ENCODE measurements around the gene FGD5. TPM values are rescaled to one million over a fixed set of nuclear protein-coding genes. Genes with fewer than 3 reads are reported as not detected.

The FGD5 gene
- total RNA-seq, 1 donor from 2014 or later = 0.24 TPM

GRCh38 chr3:14775011-14775410, 43.8 kb upstream of the FGD5 start:
- no peak for DNase-seq (ENCODE audit: low spot score)
- no peak overlapping the region for H2AFZ ChIP-seq (replicated peaks)
- no peaks in the 10 kb centered on the region for H3K79me2 ChIP-seq (ENCODE audit: low read depth)
- no peaks in the 10 kb centered on the region for H4K20me1 ChIP-seq (ENCODE audit: low read depth)
- H3K27ac ChIP-seq = no peak overlapping the region
- H3K36me3 Mint-ChIP-seq = no peaks in the 10 kb centered on the region
- H3K4me1 ChIP-seq = no peaks in the 10 kb centered on the region
- H3K27me3 ChIP-seq = no peaks in the 10 kb centered on the region
- H3K4me2 ChIP-seq = no peak overlapping the region
- H3K9ac ChIP-seq = no peak overlapping the region
- no peak overlapping the region for H3K4me3 ChIP-seq
- no peaks in the 10 kb centered on the region for H3F3A ChIP-seq (ENCODE audit: low read depth)
- TF ChIP-seq EZH2 (IDR thresholded peaks at IDR 0.05) (no peak), EZH2phosphoT487 (IDR thresholded peaks at IDR 0.05) (no peak), CTCF (IDR thresholded peaks at IDR 0.05) (no peak)
- peaks cover 7% of the 10 kb centered on the region for H3K9me3 Mint-ChIP-seq
- no peak overlapping the region for H3K4me3 Mint-ChIP-seq
- H3K27ac Mint-ChIP-seq = no peak overlapping the region
- peaks cover 7% of the 10 kb centered on the region for H3K9me3 ChIP-seq (ENCODE audit: low read depth)
- no peaks in the 10 kb centered on the region for H3K4me1 Mint-ChIP-seq
- no peaks in the 10 kb centered on the region for H3K36me3 ChIP-seq
- H3K27me3 Mint-ChIP-seq (ENCODE audit: insufficient read depth, low read depth) = peaks cover 4% of the 10 kb centered on the region

DNA sequence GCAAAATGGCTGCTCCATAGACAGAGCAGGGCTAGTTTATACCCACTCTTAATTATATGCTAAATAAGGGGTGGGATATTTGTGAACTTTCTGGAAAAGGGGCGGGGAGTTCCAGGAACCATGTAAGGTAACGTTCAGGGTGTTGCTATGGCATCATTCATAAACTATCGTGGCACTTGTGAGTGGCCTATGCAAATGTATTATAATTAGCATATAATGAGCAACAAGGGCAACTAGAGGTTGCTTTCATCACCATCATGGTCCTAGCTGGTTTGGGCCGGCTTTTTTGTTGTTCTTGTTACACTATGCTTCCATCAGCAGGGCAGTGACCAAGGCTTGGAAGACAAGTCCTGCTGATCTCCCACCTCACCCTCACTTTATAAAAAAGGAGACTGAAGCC, 43.2 kb upstream of the FGD5 start:
- Histone ChIP-seq H3K4me1 (no peaks in the 10 kb centered on the region), H3K9me3 (ENCODE audit: low read depth) (peaks cover 7% of the 10 kb centered on the region), H3K9ac (no peak overlapping the region), H3K4me3 (no peak overlapping the region), H3F3A (ENCODE audit: low read depth) (no peaks in the 10 kb centered on the region), H3K79me2 (ENCODE audit: low read depth) (no peaks in the 10 kb centered on the region), H4K20me1 (ENCODE audit: low read depth) (no peaks in the 10 kb centered on the region), H3K4me2 (no peak overlapping the region), H3K36me3 (no peaks in the 10 kb centered on the region), H3K27me3 (no peaks in the 10 kb centered on the region), H3K27ac (no peak overlapping the region), H2AFZ (replicated peaks) (no peak overlapping the region)
- no peak for TF ChIP-seq EZH2 (IDR thresholded peaks at IDR 0.05)
- no peak for TF ChIP-seq EZH2phosphoT487 (IDR thresholded peaks at IDR 0.05)
- TF ChIP-seq CTCF (IDR thresholded peaks at IDR 0.05) = no peak
- no peak for DNase-seq (ENCODE audit: low spot score)
- H3K27me3 Mint-ChIP-seq (ENCODE audit: insufficient read depth, low read depth) = peaks cover 4% of the 10 kb centered on the region
- H3K4me1 Mint-ChIP-seq = no peaks in the 10 kb centered on the region
- H3K9me3 Mint-ChIP-seq = peaks cover 7% of the 10 kb centered on the region
- no peaks in the 10 kb centered on the region for H3K36me3 Mint-ChIP-seq
- no peak overlapping the region for H3K4me3 Mint-ChIP-seq
- H3K27ac Mint-ChIP-seq = no peak overlapping the region

GRCh38 chr3:14779069-14779685, 39.6 kb upstream of the FGD5 start:
- Mint-ChIP-seq H3K27ac (no peak overlapping the region), H3K36me3 (no peaks in the 10 kb centered on the region), H3K4me1 (peaks cover 5% of the 10 kb centered on the region), H3K27me3 (ENCODE audit: insufficient read depth, low read depth) (peaks cover 2% of the 10 kb centered on the region), H3K9me3 (peaks cover 7% of the 10 kb centered on the region), H3K4me3 (no peak overlapping the region)
- DNase-seq (ENCODE audit: low spot score) = no peak
- H3K79me2 ChIP-seq (ENCODE audit: low read depth) = no peaks in the 10 kb centered on the region
- H2AFZ ChIP-seq (replicated peaks) = no peak overlapping the region
- no peaks in the 10 kb centered on the region for H3F3A ChIP-seq (ENCODE audit: low read depth)
- no peak overlapping the region for H3K9ac ChIP-seq
- no peaks in the 10 kb centered on the region for H3K36me3 ChIP-seq
- H3K27ac ChIP-seq = no peak overlapping the region
- H3K27me3 ChIP-seq = no peaks in the 10 kb centered on the region
- no peak for TF ChIP-seq EZH2phosphoT487 (IDR thresholded peaks at IDR 0.05)
- no peak for TF ChIP-seq EZH2 (IDR thresholded peaks at IDR 0.05)
- TF ChIP-seq CTCF (IDR thresholded peaks at IDR 0.05) = no peak
- H3K4me3 ChIP-seq = no peak overlapping the region
- peaks cover 7% of the 10 kb centered on the region for H3K4me1 ChIP-seq
- no peaks in the 10 kb centered on the region for H4K20me1 ChIP-seq (ENCODE audit: low read depth)
- H3K4me2 ChIP-seq = no peak overlapping the region
- H3K9me3 ChIP-seq (ENCODE audit: low read depth) = peaks cover 7% of the 10 kb centered on the region

Data from neural progenitor cell (in vitro differentiated cells).